HL-60 (cell line): ENCODE data around the gene EIF1AY.

Source experiments
- CTCF ChIP-seq: IDR thresholded peaks from one replicate; pipeline ENCODE4 v1.5.1; 2011; ENCODE audit warnings: low read length, control low read depth, inconsistent platforms; ENCODE audit not compliant: insufficient read depth
- GABPA ChIP-seq: IDR thresholded peaks from 2 replicates; pipeline ENCODE4 v1.6.1; 2012; ENCODE audit warnings: low read depth
- POLR2AphosphoS5 ChIP-seq: IDR thresholded peaks from 2 replicates; pipeline ENCODE4 v1.6.1; 2012; ENCODE audit warnings: low read depth
- REST ChIP-seq: IDR thresholded peaks from 2 replicates; pipeline ENCODE4 v1.6.1; 2012; ENCODE audit warnings: low read depth; ENCODE audit not compliant: insufficient replicate concordance
- SPI1 ChIP-seq: IDR thresholded peaks from 2 replicates; pipeline ENCODE4 v1.6.1; 2012; ENCODE audit warnings: low read depth, mild to moderate bottlenecking, borderline replicate concordance

GRCh38 chrY:20555820-20556219 lies 19.8 kb upstream of the EIF1AY start:
- TF ChIP-seq CTCF (no peak), REST (no peak), POLR2AphosphoS5 (no peak), GABPA (no peak), SPI1 (no peak)
